ENCODE results near the gene PTPRB.

The PTPRB gene

GRCh38 chr12:70664465-70664881 lies 27.2 kb upstream of the PTPRB start:
- H3K4me3 ChIP-seq (ENCODE audit: low read length) = no peak overlapping the region
- peaks cover 23% of the 10 kb centered on the region for H3K4me1 ChIP-seq (ENCODE audit: low read length)
- no peaks in the 10 kb centered on the region for H3K27me3 ChIP-seq (ENCODE audit: low read depth, low read length)
- no peaks in the 10 kb centered on the region for H3K9me3 ChIP-seq (ENCODE audit: insufficient read depth, low read length)
- no peak overlapping the region for H3K4me2 ChIP-seq (ENCODE audit: low read length)
- no peak overlapping the region for H3K9ac ChIP-seq (ENCODE audit: low read length)
- TF ChIP-seq CTCF (IDR thresholded peaks at IDR 0.05; ENCODE audit: low read depth, low read length) (no peak), EZH2phosphoT487 (IDR thresholded peaks at IDR 0.05; ENCODE audit: low read depth) (no peak)
- no peaks in the 10 kb centered on the region for H3K79me2 ChIP-seq (ENCODE audit: low read length)
- 0 out of 2 replicates have a peak overlapping the region, but pooled peaks have one; percentile 6 for H2AFZ ChIP-seq (ENCODE audit: low read depth, low read length)
- H4K20me1 ChIP-seq (ENCODE audit: insufficient read depth, low read length) = no peaks in the 10 kb centered on the region
- no peak overlapping the region for H3K27ac ChIP-seq (ENCODE audit: low read length)
- H3K36me3 ChIP-seq (replicated peaks; ENCODE audit: low read depth, low read length) = no peaks in the 10 kb centered on the region

GRCh38 chr12:70663838-70664237 lies 26.6 kb upstream of the PTPRB start:
- H3K36me3 ChIP-seq (replicated peaks; ENCODE audit: low read depth, low read length) = no peaks in the 10 kb centered on the region
- H3K79me2 ChIP-seq (ENCODE audit: low read length) = no peaks in the 10 kb centered on the region
- no peaks in the 10 kb centered on the region for H4K20me1 ChIP-seq (ENCODE audit: insufficient read depth, low read length)
- no peak overlapping the region for H3K4me2 ChIP-seq (ENCODE audit: low read length)
- no peak overlapping the region for H3K4me3 ChIP-seq (ENCODE audit: low read length)
- H3K9ac ChIP-seq (ENCODE audit: low read length) = no peak overlapping the region
- H3K27me3 ChIP-seq (ENCODE audit: low read depth, low read length) = no peaks in the 10 kb centered on the region
- no peak overlapping the region for H3K27ac ChIP-seq (ENCODE audit: low read length)
- peaks cover 23% of the 10 kb centered on the region for H3K4me1 ChIP-seq (ENCODE audit: low read length)
- no peak overlapping the region for H2AFZ ChIP-seq (ENCODE audit: low read depth, low read length)
- no peaks in the 10 kb centered on the region for H3K9me3 ChIP-seq (ENCODE audit: insufficient read depth, low read length)
- TF ChIP-seq CTCF (IDR thresholded peaks at IDR 0.05; ENCODE audit: low read depth, low read length) = no peak
- TF ChIP-seq EZH2phosphoT487 (IDR thresholded peaks at IDR 0.05; ENCODE audit: low read depth) = no peak

DNA sequence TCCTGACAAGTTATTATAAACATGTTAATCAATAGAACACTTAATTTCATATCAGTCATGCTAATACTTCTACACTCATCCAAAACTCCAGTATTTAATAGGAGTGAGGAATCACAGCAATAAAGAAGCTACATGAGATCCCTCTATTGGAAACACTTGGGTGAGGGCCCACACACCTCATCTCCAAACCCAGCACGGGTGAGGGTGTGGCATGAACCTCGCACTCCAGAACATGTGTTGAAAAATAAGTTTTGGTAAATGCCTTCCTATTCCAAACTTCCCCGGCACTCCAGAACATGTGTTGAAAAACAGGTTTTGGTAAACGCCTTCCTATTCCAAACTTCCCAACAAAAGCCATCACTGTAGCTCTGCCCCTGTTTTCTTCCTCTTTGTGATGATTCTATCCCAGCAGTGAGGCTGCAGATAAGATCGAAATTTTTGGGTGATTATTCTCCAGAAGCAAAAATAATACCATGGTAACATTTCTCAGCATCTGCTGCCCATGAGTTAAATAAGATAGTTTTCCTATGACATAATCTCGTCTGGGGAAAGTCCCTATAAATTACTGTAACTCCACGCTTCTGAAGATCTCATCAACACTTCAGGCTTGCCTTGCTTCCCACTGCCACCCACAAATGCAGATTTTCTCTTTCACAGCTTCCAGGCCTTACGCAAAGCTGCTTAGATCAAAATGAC lies 24.4 kb upstream of the PTPRB start:
- no peaks in the 10 kb centered on the region for H4K20me1 ChIP-seq (ENCODE audit: insufficient read depth, low read length)
- H3K79me2 ChIP-seq (ENCODE audit: low read length) = no peaks in the 10 kb centered on the region
- H3K36me3 ChIP-seq (replicated peaks; ENCODE audit: low read depth, low read length) = no peaks in the 10 kb centered on the region
- H3K4me2 ChIP-seq (ENCODE audit: low read length) = peak overlapping the region; percentile 64
- peaks cover 23% of the 10 kb centered on the region for H3K4me1 ChIP-seq (ENCODE audit: low read length)
- H3K9me3 ChIP-seq (ENCODE audit: insufficient read depth, low read length) = no peaks in the 10 kb centered on the region
- peak overlapping the region; percentile 29; the same call in 1 of the 2 replicates for H3K9ac ChIP-seq (ENCODE audit: low read length)
- peak overlapping the region; percentile 51 for H3K27ac ChIP-seq (ENCODE audit: low read length)
- H2AFZ ChIP-seq (ENCODE audit: low read depth, low read length) = peak overlapping the region; percentile 63
- no peaks in the 10 kb centered on the region for H3K27me3 ChIP-seq (ENCODE audit: low read depth, low read length)
- peak overlapping the region; percentile 42 for H3K4me3 ChIP-seq (ENCODE audit: low read length)
- TF ChIP-seq CTCF (IDR thresholded peaks at IDR 0.05; ENCODE audit: low read depth, low read length) (no peak), EZH2phosphoT487 (IDR thresholded peaks at IDR 0.05; ENCODE audit: low read depth) (no peak)

DNA sequence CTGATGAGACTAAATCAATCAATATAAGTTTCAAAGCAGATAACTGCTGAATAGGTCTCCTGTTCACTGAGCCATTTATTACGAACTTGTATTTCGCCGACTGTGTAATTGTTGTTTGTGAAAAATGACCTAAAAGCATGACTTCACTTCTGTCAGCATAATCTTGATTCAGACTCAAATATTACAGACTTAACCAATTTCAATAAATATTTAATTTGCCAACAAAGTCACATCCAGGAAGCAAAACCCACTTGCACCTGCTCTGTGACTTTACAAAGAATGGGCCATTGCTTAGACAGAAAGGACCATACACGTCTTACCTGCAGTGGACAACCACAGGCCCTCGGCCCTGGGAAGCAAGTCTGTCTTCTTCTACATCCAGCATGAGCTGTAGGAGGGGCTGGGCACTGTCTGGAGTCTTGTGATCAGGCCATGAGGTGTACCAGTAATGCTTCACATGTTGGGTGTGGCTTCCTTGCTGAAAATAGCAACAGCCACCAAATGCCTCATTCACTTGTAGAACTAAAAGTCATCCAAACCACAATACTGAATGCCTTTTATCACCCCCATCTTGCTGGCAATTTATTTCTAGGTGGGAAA lies 23.5 kb upstream of the PTPRB start:
- Histone ChIP-seq H4K20me1 (ENCODE audit: insufficient read depth, low read length) (no peaks in the 10 kb centered on the region), H3K4me2 (ENCODE audit: low read length) (peak overlapping the region; percentile 45), H3K9ac (ENCODE audit: low read length) (no peak overlapping the region), H3K4me1 (ENCODE audit: low read length) (peaks cover 23% of the 10 kb centered on the region), H3K9me3 (ENCODE audit: insufficient read depth, low read length) (no peaks in the 10 kb centered on the region), H3K79me2 (ENCODE audit: low read length) (no peaks in the 10 kb centered on the region), H3K36me3 (replicated peaks; ENCODE audit: low read depth, low read length) (no peaks in the 10 kb centered on the region), H3K27me3 (ENCODE audit: low read depth, low read length) (no peaks in the 10 kb centered on the region), H3K27ac (ENCODE audit: low read length) (peak overlapping the region; percentile 26), H2AFZ (ENCODE audit: low read depth, low read length) (peak overlapping the region; percentile 66; the same call in 1 of the 2 replicates), H3K4me3 (ENCODE audit: low read length) (no peak overlapping the region)
- TF ChIP-seq CTCF (IDR thresholded peaks at IDR 0.05; ENCODE audit: low read depth, low read length) (no peak), EZH2phosphoT487 (IDR thresholded peaks at IDR 0.05; ENCODE audit: low read depth) (no peak)

All from OCI-LY3 (cell line).